GM12878 (cell line): ENCODE data around the gene PPP2R2B. TPM values are rescaled to one million over a fixed set of nuclear protein-coding genes. Genes with fewer than 3 reads are reported as not detected.

Source experiments
- ATAC-seq: fragments of 200-7000 bp; cut with Tn5 transposase; 3 replicates; pipeline ENCODE4 v1.9.1; 2020; ENCODE audit warnings: mild to moderate bottlenecking, moderate library complexity
- BruUV-seq: library from RNA; stranded (reverse); fragments of 400-500 nt; replicated peaks from 2 replicates; lab custom pipeline; 2021; lab: Mats Ljungman, UMichigan
- CTCF ChIA-PET: fragments of 300-600 bp; sonication (Branson Sonifier 250); formaldehyde crosslinking; extraction: SDS; loops from one replicate; lab custom pipeline; 2021; ENCODE audit warnings: inconsistent platforms; lab: Yijun Ruan, JAX
- POLR2A ChIA-PET: fragments of 350-600 bp; formaldehyde crosslinking; extraction: SDS; loops from one replicate; lab custom pipeline; 2021; ENCODE audit warnings: inconsistent platforms; lab: Charles Lee
- RAD21 ChIA-PET: fragments of 300-600 bp; sonication (Branson Sonifier 250); formaldehyde crosslinking; loops from one replicate; lab custom pipeline; 2023; ENCODE audit warnings: antibody characterized with exemption; ENCODE audit not compliant: unreplicated experiment; lab: Charles Lee
- SMC1A ChIA-PET: fragments of 300-600 bp; sonication (Branson Sonifier 250); formaldehyde crosslinking; loops from one replicate; lab custom pipeline; 2023; ENCODE audit not compliant: unreplicated experiment, uncharacterized antibody; lab: Charles Lee
- DNase-seq: peaks from one replicate; pipeline ENCODE4 v3.0.0-alpha.2; 2011; ENCODE audit warnings: low read depth, low spot score
- FAIRE-seq: peaks from 3 replicates; lab custom pipeline; 2011; peaks lifted over from hg19 to GRCh38; lab: Jason Lieb, UNC
- H2AFZ ChIP-seq: 2 replicates; pipeline ENCODE4 v1.6.0; 2011; ENCODE audit warnings: low read depth, low read length, control low read depth; ENCODE audit not compliant: control insufficient read depth
- H3K27ac ChIP-seq: 2 replicates; pipeline ENCODE4 v1.5.1; 2011; ENCODE audit warnings: control low read depth; ENCODE audit not compliant: control insufficient read depth, insufficient read depth
- H3K27me3 ChIP-seq, 2 experiments: replicated peaks in 1 of 2; 2 replicates each; pipeline versions ENCODE4 v1.6.0 to v1.6.1; 2011; ENCODE audit warnings: low read length in 1 of 2; ENCODE audit not compliant: control insufficient read depth in 2 of 2, insufficient read depth in 2 of 2
- H3K36me3 ChIP-seq, 2 experiments: 2 replicates each; pipeline ENCODE4 v1.5.1; 2011; ENCODE audit warnings: low read length in 1 of 2; ENCODE audit not compliant: control insufficient read depth in 2 of 2, insufficient read depth in 2 of 2
- H3K4me1 ChIP-seq: 2 replicates; pipeline ENCODE4 v1.6.1; 2011; ENCODE audit warnings: mild to moderate bottlenecking, low read length, moderate library complexity, mixed read lengths; ENCODE audit not compliant: control insufficient read depth, insufficient read depth
- H3K4me2 ChIP-seq: 2 replicates; pipeline ENCODE4 v1.6.0; 2011; ENCODE audit warnings: control low read depth; ENCODE audit not compliant: control insufficient read depth, insufficient read depth
- H3K4me3 ChIP-seq: fragments of 200-600 bp; sonication (generic); 2 replicates; pipeline ENCODE4 v1.5.1; 2016
- H3K79me2 ChIP-seq: 2 replicates; pipeline ENCODE4 v1.6.0; 2011; ENCODE audit warnings: low read length; ENCODE audit not compliant: control insufficient read depth, insufficient read depth
- H3K9ac ChIP-seq: 2 replicates; pipeline ENCODE4 v1.8.0; 2011; ENCODE audit warnings: low read length, control low read depth, mixed read lengths; ENCODE audit not compliant: control insufficient read depth, insufficient read depth
- H3K9me3 ChIP-seq: replicated peaks from 3 replicates; pipeline ENCODE4 v1.5.1; 2011; ENCODE audit warnings: mild to moderate bottlenecking, low read length; ENCODE audit not compliant: control insufficient read depth, insufficient read depth
- H4K20me1 ChIP-seq: 2 replicates; pipeline ENCODE4 v1.6.0; 2011; ENCODE audit not compliant: control insufficient read depth, insufficient read depth
- BCL11A ChIP-seq: IDR thresholded peaks from 2 replicates; pipeline ENCODE4 v1.6.1; 2011; ENCODE audit warnings: low read depth, low read length
- CBX5 ChIP-seq: sonication (generic); IDR thresholded peaks from 2 replicates; pipeline ENCODE4 v1.6.1; 2016; ENCODE audit warnings: low read depth, moderate library complexity, mild to moderate bottlenecking, inconsistent platforms
- CREB1 ChIP-seq: IDR thresholded peaks from 2 replicates; pipeline ENCODE4 v1.6.1; 2012; ENCODE audit warnings: low read depth, mild to moderate bottlenecking, inconsistent platforms
- GATAD2B ChIP-seq: fragments of 450-650 bp; conservative IDR thresholded peaks from 2 replicates; pipeline ENCODE4 v1.6.1; 2017; ENCODE audit warnings: low read depth, mild to moderate bottlenecking, moderate library complexity
- IKZF1 ChIP-seq: fragments of 450-650 bp; conservative IDR thresholded peaks from 2 replicates; pipeline ENCODE4 v1.6.1; 2017; ENCODE audit warnings: antibody characterized with exemption, mild to moderate bottlenecking
- JUNB ChIP-seq: IDR thresholded peaks from 2 replicates; pipeline ENCODE4 v1.6.1; 2016; ENCODE audit warnings: antibody characterized with exemption, mild to moderate bottlenecking
- KDM1A ChIP-seq: fragments of 200-600 bp; sonication (generic); IDR thresholded peaks from 2 replicates; pipeline ENCODE4 v1.6.1; 2016; ENCODE audit warnings: borderline replicate concordance
- MTA2 ChIP-seq: fragments of 450-650 bp; IDR thresholded peaks from 2 replicates; pipeline ENCODE4 v1.6.1; 2016; ENCODE audit warnings: low read depth, mild to moderate bottlenecking, moderate library complexity
- NFYB ChIP-seq: IDR thresholded peaks from 2 replicates; pipeline ENCODE4 v1.6.1; 2011; ENCODE audit warnings: low read depth, mild to moderate bottlenecking, low read length, improper control_type of control experiment, moderate library complexity; ENCODE audit not compliant: insufficient read depth
- SIN3A ChIP-seq: IDR thresholded peaks from 2 replicates; pipeline ENCODE4 v1.6.1; 2012; ENCODE audit warnings: low read depth, low read length, improper control_type of control experiment
- SMAD1 ChIP-seq: fragments of 450-650 bp; IDR thresholded peaks from 2 replicates; pipeline ENCODE4 v1.6.1; 2018; ENCODE audit warnings: mild to moderate bottlenecking, low read depth; ENCODE audit not compliant: partially characterized antibody
- SMAD5 ChIP-seq: IDR thresholded peaks from 2 replicates; pipeline ENCODE4 v1.6.1; 2016; ENCODE audit warnings: antibody characterized with exemption, low read depth
- SMC3 ChIP-seq: IDR thresholded peaks from 2 replicates; pipeline ENCODE4 v1.6.1; 2011; ENCODE audit warnings: low read length, improper control_type of control experiment, borderline replicate concordance
- SREBF2 ChIP-seq: IDR thresholded peaks from 2 replicates; pipeline ENCODE4 v1.6.1; 2012; ENCODE audit warnings: mild to moderate bottlenecking, low read length
- SUZ12 ChIP-seq: fragments of 200-600 bp; sonication (generic); IDR thresholded peaks from one replicate; pipeline ENCODE4 v1.6.1; 2018; ENCODE audit warnings: antibody characterized with exemption, mild to moderate bottlenecking; ENCODE audit not compliant: unreplicated experiment
- ZNF217 ChIP-seq: fragments of 450-650 bp; IDR thresholded peaks from 2 replicates; pipeline ENCODE4 v1.6.1; 2017; ENCODE audit warnings: antibody characterized with exemption, mild to moderate bottlenecking
- ZSCAN29 ChIP-seq: fragments of 450-650 bp; IDR thresholded peaks from 2 replicates; pipeline ENCODE4 v1.6.1; 2017; ENCODE audit warnings: mild to moderate bottlenecking, moderate library complexity
- WGBS: methylation state at CpG from one replicate; pipeline ENCODE4 v1.1.6; 2016; ENCODE audit warnings: low lambda C conversion rate; ENCODE audit not compliant: insufficient replicate concordance, insufficient coverage; ENCODE audit errors: missing lambda C conversion rate; 5-methylcytosine and 5-hydroxymethylcytosine counted together
- in situ Hi-C: fragments of 300-500 bp; cut with MboI; formaldehyde crosslinking; loops from 9 replicates; pipeline ENCODE4 v1.14.3; 2018; ENCODE audit warnings: mixed read lengths
- intact Hi-C: fragments of 100-400 bp; cut with micrococcal nuclease; formaldehyde crosslinking; loops from one replicate; pipeline ENCODE4 v1.14.2; 2022; ENCODE audit not compliant: unreplicated experiment
- polyA plus RNA-seq, 11 experiments: library from polyadenylated mRNA; depleted of rRNA in 4 of 11; unstranded in 6 of 11; stranded (reverse) in 5 of 11; fragments of >200 nt; fragmentation: Nextera tagmentation in 4 of 11; fragmentation: Illumina TruSeq in 1 of 11; extraction: Ambion mirVana in 4 of 11; extraction: Trizol in 1 of 11; gene quantifications; 1 replicate in 1 of 11; 2 replicates in 10 of 11; pipeline versions ENCODE4 v1.2.1 to v1.2.3, GENCODE V29; 2011 to 2016; ENCODE audit warnings: inconsistent platforms in 2 of 11, missing spikeins in 2 of 11, low read depth in 1 of 11
- total RNA-seq, 4 experiments: library from RNA; depleted of rRNA in 3 of 4; stranded (reverse); fragments of >200 nt in 3 of 4; fragmentation: Illumina TruSeq in 1 of 4; extraction: Trizol in 1 of 4; gene quantifications; 2 replicates each; pipeline versions ENCODE4 v1.2.1 to v1.2.3, GENCODE V29; 2013 to 2021
- TF ChIP-seq, protein P1 (sequence below): fragments of 450-650 bp; formaldehyde crosslinking; IDR thresholded peaks from 2 replicates; pipeline ENCODE4 v1.5.0; 2022; ENCODE audit warnings: mild to moderate bottlenecking, missing genetic modification characterization
- TF ChIP-seq, protein P2 (sequence below): fragments of 450-650 bp; IDR thresholded peaks from 2 replicates; pipeline ENCODE4 v1.6.1; 2017; ENCODE audit warnings: antibody characterized with exemption, mild to moderate bottlenecking, moderate library complexity

The PPP2R2B gene
- total and polyA plus RNA-seq, 10 of the 15 experiments (the other 5 are each of a cell fraction or from before 2014, with no cell fraction given): not detected

DNA sequence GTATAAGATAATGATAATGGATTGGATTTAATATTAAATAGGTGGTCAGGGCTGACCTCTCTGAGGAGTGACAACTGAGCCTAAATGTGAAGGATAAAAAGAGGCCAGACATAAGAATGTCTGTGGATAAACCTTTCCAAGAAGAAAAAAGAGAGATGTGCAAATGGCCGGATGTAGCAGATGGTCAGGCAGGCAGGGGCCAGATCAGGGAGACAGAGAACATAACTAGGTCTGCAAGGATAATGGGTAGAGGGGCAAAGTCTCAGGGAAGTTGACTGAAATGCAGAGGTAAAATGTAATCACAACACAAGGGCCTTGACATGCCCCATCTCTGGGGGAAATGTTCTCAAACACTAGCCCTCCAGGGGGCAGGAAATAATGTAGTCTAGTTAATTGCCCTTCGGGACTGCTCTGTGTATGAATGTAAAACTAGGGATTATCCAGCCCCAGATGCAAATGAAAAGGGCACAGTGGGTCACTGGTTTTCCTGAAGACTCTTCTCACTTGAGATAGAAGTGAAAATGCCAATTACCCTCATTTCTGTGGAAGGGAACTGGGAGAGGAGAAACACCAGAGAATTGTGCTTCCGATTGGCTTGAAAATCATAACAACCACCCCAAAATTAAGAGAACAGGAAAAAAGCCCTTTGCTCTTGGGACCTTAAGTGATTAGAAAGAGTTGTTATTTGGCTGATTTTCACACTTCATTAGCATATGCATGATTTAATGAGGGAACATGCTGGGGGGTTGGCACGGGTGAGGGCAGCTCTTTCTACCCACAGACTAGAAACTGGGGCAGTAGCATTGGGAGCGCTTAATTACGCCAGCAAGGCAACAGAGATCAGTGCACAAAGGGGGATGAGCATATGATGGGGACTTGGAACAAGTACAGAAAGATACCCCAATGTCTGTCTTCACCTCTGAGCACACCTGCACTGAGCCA is 88.6 kb downstream of the PPP2R2B start (continued):
- TF ChIP-seq GATAD2B (no peak), ZSCAN29 (no peak), SMAD1 (no peak), KDM1A (no peak), SUZ12 (no peak), JUNB (no peak), SIN3A (no peak), SREBF2 (no peak)
- TF ChIP-seq, protein P1, sequence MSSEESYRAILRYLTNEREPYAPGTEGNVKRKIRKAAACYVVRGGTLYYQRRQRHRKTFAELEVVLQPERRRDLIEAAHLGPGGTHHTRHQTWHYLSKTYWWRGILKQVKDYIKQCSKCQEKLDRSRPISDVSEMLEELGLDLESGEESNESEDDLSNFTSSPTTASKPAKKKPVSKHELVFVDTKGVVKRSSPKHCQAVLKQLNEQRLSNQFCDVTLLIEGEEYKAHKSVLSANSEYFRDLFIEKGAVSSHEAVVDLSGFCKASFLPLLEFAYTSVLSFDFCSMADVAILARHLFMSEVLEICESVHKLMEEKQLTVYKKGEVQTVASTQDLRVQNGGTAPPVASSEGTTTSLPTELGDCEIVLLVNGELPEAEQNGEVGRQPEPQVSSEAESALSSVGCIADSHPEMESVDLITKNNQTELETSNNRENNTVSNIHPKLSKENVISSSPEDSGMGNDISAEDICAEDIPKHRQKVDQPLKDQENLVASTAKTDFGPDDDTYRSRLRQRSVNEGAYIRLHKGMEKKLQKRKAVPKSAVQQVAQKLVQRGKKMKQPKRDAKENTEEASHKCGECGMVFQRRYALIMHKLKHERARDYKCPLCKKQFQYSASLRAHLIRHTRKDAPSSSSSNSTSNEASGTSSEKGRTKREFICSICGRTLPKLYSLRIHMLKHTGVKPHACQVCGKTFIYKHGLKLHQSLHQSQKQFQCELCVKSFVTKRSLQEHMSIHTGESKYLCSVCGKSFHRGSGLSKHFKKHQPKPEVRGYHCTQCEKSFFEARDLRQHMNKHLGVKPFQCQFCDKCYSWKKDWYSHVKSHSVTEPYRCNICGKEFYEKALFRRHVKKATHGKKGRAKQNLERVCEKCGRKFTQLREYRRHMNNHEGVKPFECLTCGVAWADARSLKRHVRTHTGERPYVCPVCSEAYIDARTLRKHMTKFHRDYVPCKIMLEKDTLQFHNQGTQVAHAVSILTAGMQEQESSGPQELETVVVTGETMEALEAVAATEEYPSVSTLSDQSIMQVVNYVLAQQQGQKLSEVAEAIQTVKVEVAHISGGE (CRISPR knock-in tag): no peak

DNA sequence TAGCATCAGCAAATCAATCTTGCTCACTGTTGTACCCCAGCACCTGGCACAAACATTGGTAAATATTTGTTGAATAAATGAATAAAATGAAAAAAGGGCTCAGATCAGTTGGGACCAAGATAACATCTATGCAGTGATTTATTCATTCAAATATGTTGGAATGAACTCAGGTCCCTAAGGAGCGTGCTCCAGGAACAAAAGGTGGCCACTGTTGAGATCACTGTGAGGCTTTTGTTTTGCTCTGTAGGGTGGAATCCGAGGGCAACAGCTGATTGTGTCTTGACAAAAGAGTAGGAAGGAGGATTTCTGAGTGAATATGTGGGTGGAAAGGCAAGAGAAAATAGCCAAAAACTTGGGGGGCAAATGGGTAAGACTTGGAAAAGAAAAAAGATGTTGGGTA is 89.7 kb downstream of the PPP2R2B start:
- SMC1A ChIA-PET: no interaction called here
- ATAC-seq (no peak), FAIRE-seq (no peak), DNase-seq (no peak)
- RAD21 ChIA-PET: no interaction called here
- CTCF ChIA-PET: no interaction called here
- H4K20me1 ChIP-seq: no peaks in the 10 kb centered on the region
- no TSS peak for BruUV-seq
- POLR2A ChIA-PET: no interaction called here
- H3K4me2 ChIP-seq: no peak overlapping the region
- H3K4me3 ChIP-seq: no peak overlapping the region
- H3K9me3 ChIP-seq: no peaks in the 10 kb centered on the region
- no peaks in the 10 kb centered on the region for H3K79me2 ChIP-seq
- H3K36me3 ChIP-seq: no peaks in the 10 kb centered on the region
- WGBS: 2% methylated on average over 2 of the region's 2 CpGs
- intact Hi-C loops (no loop called here), in situ Hi-C loops (no loop called here)
- no peaks in the 10 kb centered on the region for H3K4me1 ChIP-seq
- H3K9ac ChIP-seq: no peak overlapping the region
- H2AFZ ChIP-seq: no peak overlapping the region
- no peaks in the 10 kb centered on the region for H3K27me3 ChIP-seq
- no peak overlapping the region for H3K27ac ChIP-seq
- TF ChIP-seq ZNF217 (no peak), SMAD5 (no peak), CBX5 (no peak), BCL11A (no peak), NFYB (no peak), CREB1 (no peak), SMC3 (no peak), IKZF1 (no peak), MTA2 (no peak)
- TF ChIP-seq, protein P2, sequence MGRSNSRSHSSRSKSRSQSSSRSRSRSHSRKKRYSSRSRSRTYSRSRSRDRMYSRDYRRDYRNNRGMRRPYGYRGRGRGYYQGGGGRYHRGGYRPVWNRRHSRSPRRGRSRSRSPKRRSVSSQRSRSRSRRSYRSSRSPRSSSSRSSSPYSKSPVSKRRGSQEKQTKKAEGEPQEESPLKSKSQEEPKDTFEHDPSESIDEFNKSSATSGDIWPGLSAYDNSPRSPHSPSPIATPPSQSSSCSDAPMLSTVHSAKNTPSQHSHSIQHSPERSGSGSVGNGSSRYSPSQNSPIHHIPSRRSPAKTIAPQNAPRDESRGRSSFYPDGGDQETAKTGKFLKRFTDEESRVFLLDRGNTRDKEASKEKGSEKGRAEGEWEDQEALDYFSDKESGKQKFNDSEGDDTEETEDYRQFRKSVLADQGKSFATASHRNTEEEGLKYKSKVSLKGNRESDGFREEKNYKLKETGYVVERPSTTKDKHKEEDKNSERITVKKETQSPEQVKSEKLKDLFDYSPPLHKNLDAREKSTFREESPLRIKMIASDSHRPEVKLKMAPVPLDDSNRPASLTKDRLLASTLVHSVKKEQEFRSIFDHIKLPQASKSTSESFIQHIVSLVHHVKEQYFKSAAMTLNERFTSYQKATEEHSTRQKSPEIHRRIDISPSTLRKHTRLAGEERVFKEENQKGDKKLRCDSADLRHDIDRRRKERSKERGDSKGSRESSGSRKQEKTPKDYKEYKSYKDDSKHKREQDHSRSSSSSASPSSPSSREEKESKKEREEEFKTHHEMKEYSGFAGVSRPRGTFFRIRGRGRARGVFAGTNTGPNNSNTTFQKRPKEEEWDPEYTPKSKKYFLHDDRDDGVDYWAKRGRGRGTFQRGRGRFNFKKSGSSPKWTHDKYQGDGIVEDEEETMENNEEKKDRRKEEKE: no peak
